GM12891 (cell line): ENCODE measurements around the gene SEC24D.

Experiments
- POLR2A ChIP-seq: IDR thresholded peaks from 2 replicates; pipeline ENCODE4 v1.6.1; 2011; ENCODE audit warnings: low read depth, low read length, control low read depth
- POLR2AphosphoS5 ChIP-seq: IDR thresholded peaks from 2 replicates; pipeline ENCODE4 v1.6.1; 2011; ENCODE audit warnings: low read depth, low read length, control low read depth

GRCh38 chr4:118775405-118775804 is 60.5 kb downstream of the SEC24D start:
- TF ChIP-seq POLR2A: no peak
- TF ChIP-seq POLR2AphosphoS5: no peak
